Activated gamma-delta T cell (primary cell): ENCODE data around the gene DENND1B.
"Not testable (repeated sequence)": the region's sequence is repeated elsewhere in the genome, so short reads cannot be mapped to it uniquely, and the experiment has no call there.

Experiments
- DNase-seq: peaks from one replicate; lab custom pipeline; 2025; lab: John Stamatoyannopoulos, UW

The DENND1B gene

DNA sequence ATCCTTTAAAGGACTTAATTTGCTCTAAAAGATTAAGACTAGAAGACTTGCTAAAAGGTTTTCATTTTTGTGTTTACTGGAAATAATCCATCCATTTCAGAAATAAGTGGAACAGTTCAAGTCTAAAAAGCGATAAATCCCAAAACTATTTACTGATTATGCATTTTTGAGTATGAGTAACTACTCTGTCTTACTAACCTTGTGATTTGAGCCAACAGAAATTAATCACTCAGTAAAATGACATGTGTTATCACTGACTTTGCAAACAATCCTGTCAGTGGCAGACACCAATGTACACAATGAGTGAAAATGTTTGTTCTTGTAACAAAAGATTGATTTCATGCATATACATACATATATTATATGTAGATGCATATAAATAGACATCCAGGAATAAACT is 218.0 kb downstream of the DENND1B start:
- no peak for DNase-seq

DNA sequence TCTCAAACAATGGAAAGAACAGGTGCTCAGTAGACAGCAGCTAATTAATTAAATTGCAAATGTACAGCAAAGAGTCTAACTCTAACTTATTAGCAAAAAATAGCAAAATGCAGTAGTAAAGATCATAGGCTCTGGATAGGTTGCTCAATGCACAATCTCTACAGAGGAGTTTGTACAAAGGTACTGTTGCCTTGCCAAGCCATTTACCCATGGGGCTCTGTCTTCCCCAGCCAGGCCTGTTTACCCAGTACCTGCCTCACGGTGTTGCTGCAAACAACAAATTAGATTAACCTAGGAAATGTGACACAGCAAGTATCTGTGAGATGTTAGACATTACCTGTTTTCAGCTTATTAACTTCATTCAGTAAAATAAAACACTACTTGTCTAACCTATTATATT is 222.0 kb downstream of the DENND1B start:
- DNase-seq, result no peak

DNA sequence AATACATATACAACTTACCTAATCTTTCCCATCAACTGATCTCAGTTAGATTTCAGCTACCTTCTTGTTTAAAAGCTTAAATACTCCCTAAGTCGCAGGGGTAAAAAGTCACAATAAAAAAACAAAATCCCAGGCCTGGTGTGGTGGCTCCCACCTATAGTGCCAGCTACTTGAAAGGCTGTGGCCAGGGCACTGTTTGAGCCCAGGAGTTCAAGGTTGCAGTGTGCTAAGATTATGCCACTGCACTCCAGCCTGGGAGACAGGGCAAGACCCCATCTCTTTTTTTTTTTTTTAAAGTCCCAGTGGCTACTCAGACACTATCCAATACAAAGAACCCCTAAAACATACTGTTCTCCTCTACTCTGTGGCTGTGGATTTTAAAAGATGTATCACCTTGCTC is 228.3 kb downstream of the DENND1B start:
- no peak for DNase-seq

DNA sequence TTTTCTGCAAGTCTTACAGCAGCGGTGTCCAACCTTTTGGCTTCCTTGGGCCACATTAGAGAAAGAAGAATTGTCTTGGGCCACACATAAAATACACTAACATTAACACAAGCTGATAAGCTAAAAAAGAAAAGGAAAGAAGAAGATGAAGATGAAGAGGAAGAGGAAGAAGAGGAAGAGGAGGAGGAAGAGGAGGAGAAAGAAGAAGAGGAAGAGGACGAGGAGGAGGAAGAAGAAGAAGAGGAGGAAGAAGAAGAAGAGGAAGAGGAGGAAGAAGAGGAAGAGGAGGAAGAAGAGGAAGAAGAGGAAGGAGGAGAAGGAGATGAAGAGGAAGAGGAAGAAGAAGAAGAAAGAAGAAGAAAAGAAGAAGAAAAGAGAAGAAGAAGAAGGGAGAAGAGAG is 230.7 kb downstream of the DENND1B start:
- DNase-seq, result no peak

DNA sequence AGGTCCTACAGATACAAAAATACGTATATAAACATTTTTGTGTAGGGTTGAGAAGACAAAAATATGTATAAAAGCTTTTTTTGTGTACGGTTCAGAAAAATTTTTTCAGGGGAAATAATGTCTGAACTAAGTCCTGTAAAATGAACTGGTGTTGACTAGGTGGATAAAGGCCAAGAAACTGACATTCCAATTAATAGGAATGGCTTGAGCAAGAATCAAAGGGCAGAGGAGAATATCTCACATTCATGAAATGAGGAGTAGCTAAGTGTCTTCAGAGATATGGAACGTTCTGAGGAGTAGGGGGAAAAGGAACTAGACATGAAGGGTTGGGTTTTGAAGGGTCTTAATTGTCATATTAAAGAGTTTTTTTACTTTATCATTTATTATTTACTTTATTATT is 231.2 kb downstream of the DENND1B start:
- no peak for DNase-seq

DNA sequence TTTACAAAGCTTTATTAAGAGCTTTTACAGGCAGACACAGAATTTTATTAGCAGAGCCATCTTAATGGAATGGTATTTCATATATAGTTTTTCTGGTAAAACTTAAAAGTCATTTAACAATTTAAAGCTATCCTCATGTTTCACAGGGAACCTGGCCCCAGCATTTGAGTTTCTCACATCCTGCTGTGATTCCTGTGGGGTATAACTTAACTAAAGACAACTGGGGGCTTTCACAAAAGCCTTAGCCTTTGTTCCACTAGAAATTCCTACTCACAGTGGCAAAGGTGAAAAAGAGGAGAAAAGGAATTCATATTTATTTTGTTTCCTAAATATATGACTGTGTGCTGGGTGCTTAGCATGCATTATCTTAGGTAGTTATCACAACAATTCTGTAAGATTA is 233.9 kb downstream of the DENND1B start:
- DNase-seq, result no peak

DNA sequence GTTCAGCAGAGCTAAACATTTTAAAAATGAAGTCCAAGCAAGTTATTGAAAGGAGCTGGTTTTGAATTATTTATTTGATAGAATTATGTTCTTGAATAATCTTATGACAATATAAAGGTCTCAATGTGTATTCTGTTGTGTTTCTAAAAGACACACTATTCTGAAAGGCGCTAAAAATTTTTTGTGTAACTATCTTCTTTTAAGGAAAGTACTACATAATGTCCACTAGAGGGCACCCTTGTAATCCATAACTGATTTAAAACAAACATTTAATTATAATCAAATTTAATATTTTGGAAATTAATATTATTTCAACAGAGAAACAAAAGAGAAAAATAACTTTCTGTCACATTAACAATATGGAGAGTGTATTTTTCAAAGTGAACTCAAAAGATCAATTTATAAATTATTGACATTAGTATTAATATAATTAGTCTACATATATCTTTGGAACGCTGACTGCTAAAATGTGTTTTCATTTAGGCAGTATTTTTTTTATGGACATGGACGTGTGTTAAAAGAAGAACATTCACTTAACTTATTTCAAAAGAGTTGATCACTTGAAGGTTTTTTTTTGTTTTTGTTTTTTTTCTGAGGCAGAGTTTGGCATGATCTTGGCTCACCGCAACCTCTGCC is 248.4 kb downstream of the DENND1B start:
- no peak for DNase-seq

DNA sequence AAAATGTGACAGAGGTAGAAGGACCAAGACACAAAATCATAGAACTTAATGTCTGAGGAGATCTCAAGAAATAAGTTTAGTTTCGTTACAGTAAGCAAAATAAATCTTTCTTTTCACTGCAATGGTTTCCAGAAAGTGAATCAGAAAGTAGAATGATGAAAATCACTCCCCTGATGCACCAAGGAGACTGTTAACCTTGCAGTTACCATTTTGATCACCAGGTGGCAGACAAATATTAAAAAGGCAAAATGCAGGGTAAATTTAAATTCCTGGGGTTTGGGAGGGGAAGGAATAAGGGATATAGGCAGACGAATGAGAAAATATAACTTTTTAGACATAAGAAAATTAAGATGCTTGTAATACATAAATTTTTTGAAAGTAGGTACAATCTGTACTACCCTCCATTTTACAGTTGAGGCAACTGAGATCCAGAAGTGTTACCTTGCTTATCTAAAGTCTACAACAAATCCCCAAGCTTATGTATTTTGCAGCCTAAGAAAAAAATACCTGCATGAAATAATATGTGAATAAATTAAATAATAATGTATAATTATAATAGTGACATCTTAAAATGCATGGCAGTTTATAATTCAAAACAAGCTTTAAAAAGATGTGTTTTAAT is 254.1 kb downstream of the DENND1B start:
- no peak for DNase-seq

DNA sequence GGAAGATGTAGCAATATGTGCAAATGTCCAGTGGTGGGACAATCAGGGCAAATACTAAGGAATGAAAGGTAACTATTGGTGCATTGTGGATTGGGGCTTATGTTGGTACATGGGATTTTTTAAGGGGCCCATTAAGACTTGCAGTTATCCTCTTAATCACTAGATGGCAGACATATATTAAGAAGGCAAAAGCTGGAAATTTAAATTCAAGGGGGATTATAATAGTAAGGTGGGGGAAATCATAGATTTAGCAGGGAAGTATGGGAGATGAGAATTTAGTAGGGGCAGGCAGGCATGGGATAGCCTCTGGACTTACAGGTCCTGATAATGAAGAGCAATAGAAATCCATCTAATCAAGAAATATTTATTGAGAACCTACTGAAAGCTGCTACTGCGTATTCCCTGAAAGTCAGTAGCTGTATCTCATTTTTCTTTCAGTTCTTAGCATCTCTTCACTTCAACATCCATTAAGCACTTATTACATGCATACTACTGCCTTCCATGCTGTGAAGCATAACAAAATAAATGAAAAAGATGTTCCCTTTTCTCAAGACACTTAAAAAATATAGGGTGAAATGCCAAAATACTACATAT is 255.4 kb downstream of the DENND1B start:
- no peak for DNase-seq

DNA sequence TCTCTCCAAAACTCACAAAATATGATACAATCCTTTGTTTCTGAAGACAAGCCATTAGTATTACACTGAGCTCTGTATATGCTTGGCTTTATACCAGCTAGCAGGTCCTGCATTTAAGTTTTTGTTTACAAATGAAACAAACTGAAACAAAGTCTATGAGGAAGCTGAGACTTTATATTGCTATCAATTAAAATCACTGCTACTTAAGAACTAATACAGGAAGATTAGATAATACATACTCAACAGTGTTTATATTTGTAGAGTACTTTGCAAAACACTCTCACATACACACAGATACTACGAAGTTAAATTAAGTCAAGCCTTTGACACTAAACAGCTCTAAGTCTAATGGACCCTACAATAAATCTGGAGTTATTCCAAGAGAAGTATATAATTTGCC is 259.9 kb downstream of the DENND1B start:
- DNase-seq, result no peak

DNA sequence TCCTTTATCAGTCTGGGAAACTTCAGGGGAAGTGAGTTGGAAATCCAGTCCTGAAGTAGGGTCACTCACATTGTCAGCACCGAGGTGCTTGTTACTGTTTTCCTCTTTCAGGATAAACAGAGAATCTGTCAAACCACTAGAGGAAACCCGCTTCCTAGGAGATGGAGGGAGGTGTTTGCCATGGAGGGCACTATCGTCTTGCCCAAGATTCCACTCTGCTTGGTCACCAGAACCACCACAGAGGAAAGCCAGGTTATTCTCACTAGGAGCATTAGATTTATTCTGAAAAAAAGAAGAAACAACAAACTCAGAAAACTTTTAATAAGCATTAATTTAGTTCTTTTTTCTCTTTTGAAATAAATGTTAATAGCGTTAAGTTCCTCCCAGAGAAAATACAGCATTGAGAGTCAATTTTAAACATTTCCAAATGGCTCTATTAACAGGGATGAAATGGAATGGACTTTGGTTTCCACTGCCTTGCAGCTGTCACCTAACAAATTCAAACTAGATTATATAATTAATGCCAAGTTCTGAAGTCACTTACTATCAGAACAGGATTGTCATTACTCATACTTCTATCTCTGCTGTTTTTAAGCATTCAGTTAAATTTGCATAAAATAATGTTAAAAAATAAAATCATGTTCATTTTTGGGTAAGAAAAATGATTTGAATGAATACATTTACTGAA is 264.4 kb downstream of the DENND1B start:
- DNase-seq, result no peak

DNA sequence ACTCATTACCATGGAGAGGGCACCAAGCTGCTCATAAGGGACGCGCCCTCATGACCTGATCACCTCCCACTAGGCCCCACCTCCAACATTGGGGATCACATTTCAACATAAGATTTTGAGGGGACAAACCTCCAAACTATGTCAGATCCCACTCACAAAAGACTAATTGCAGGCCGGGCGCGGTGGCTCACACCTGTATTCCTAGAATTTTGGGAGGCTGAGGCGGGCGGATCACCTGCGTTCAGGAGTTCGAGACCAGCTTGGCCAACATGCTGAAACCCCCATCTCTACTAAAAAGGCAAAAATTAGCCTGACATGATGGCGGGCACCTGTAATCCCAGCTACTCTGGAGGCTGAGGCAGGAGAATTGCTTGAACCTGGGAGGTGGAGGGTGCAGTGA is 278.6 kb downstream of the DENND1B start:
- DNase-seq, result no peak

DNA sequence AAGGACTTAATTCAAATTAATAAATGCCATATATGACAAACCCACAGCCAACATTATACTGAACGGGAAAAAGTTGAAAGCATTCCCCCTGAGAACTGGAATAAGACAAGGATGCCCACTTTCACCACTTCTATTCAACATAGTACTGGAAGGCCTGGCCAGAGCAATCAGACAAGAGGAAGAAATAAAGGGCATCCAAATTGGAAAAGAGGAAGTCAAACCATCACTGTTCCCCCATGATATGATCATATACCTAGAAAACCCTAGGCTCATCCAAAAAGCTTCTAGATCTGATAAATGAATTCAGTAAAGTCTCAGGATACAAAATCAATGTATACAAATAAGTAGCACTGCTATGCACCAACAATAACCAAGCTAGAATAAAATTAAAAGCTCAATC is 283.8 kb downstream of the DENND1B start:
- not testable (repeated sequence) for DNase-seq

DNA sequence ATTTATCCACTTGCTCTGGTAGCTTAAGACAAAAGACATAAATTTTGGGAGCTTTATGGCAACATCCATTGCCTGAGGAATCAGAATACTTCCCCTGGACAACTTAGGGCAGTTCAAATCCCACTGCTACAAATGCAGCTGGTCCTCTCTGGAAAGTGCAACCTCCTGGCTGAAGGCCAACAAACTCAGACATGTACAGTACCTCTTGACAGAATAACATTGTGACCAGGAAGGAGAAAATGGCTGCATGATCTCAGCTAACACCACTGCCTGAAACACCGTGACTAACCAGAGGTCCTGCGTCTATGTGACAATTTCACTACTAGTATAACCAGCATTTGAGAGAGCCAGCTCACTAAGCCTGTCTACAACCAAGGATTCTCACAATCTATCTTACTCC is 288.3 kb downstream of the DENND1B start:
- DNase-seq, result no peak

DNA sequence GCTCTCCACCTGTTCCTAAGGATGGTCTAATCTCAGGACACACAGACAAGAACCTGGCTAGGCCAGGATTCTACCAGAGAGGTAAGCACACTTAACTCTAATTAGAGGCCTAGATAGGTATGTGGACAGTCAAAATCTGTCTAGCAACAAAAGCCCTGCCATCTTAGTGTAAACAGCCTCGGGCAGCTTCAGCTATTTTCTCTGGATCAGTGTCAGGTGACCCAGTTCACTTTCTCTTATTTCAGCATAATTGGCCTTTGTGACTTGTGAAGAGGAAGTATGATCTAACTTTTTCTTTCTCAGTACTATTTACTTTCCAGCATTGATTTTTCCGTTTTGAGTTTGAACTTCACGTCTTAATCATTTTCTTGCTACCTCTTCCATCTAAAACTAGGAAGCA is 289.5 kb downstream of the DENND1B start:
- DNase-seq, result no peak

DNA sequence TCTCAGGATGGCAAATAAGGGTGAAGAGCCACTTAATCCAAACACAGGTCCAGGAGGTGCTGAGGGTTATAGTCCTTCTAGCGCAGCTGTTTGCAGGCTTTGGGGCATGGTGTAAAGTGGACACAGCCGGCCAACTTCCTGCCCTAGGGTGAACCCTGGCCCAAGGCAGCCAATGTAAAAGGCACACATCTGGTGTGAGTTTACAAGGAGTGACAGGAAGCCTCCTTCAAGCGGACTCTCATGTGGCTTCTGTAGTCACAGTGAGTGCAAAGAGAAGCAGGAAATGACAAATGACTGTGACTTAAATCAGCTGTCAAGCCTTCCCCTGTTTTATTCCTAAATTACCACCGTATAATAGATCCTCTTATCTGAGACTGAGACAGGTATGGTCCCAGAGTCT is 294.2 kb downstream of the DENND1B start:
- DNase-seq, result no peak

DNA sequence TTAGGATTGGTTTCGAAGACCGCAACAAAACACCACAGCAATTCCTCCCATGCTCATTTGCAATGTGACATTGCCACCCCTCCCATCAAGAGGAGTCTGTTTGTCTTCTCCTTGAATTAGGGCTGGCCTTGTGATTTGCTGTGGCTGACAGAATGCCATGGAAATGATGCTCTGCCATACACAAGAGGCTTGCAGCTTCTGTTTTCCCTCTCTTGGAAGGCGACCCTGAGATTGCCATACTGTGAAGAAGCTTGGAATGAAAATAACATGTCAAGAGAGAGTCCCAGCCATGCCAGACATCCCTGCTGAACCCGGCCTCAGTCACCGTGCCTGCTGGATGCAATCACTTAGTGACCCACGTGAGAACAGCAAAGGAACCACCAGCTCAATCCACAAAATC is 294.8 kb downstream of the DENND1B start:
- no peak for DNase-seq

DNA sequence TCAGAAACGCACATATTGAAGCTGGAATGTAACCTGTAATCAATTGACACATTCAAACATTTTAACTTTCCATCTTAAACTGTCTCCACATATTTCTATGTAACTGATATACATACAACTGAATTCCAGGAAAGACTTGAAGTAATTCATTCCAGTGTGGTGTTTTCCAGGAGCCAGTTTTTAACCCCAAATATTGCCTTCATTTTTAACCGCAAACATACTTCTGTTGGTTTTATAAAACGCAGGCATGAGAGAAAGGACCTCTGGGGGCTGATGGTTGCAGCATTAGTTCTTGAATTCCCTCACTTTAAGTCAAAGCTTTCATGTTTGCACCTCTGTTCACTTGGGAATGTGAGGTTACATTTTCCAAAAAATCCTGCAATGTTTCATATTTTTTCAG is 303.1 kb downstream of the DENND1B start:
- DNase-seq, result no peak

DNA sequence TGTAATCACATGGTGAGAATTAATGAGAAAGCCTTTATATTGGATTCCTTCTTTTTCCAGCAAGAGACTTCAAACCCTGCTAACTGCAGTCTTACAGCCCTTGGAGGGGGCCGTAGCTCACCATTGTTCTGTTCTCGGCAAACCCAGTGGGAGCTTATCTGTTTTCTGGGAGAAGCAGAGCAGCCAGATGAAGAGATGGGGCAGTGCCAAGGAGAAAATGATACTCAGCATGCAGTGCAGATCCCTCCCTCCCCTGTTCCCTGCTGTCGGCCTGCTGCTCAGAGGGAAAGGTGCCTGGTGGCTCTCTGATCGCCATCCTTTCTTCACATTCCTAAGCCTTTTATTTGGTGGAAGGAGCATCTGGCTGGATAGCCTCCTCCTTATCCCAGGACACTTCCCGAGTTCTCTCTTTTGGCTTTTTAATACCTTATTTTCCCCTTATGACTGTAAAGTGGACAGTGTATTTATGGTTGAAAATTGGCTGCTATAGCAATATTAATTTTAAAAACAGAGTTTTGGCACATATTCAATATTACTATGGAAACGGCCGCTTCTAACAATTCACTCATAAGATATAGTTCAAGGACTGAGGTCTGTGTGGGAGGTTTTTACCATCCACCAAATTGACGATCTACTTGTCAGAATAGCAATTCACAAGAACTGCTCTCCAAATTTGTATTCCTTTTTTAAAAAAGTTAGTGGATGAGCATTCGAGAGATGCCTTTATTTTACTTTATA is 303.9 kb downstream of the DENND1B start:
- DNase-seq, result no peak

DNA sequence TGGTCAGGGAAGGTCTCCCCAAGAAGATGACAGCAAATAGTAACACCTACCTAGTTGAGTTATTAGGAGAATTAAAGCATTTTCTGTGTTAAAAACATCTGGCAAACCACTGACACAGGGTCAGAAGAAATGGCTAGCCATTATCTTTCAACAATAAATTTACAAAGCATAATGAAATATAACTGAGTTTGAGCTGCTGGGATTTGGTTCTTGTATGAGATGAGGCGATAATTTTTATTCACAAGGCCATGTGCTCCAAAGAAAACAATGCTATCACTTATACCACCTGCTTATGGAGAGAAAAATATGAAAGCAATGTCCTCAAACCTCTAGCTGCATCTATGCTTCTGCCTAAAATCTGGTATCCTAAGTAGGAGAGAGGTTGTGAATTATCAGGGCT is 304.9 kb downstream of the DENND1B start:
- no peak for DNase-seq

DNA sequence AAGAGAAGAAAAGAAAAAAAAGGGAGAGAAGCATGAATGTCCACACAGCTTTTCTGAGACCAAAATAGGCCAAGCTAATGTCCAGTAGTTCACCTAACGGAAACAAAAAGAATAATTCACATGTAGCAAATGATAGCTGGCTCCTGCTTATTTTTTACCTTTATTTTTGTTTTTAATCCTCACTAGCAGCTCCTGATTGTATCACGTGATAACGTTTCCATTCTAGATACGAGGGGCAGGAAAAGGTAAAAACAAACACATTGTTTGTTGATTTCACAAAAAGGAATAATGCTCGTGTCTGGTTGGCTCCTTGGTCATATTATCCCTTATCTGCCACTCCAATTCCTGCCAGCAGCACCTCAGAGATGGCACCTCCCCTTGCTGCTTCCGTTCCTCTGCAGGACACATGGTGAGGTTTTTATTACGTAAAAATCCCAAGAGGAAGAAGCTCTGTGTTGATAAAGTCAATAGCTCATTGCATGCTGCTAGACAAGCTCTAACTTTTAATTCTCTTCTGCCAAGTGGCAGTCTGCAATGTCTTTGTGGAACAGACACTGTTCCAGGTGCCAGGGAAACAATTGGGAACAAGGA is 305.6 kb downstream of the DENND1B start:
- no peak for DNase-seq

DNA sequence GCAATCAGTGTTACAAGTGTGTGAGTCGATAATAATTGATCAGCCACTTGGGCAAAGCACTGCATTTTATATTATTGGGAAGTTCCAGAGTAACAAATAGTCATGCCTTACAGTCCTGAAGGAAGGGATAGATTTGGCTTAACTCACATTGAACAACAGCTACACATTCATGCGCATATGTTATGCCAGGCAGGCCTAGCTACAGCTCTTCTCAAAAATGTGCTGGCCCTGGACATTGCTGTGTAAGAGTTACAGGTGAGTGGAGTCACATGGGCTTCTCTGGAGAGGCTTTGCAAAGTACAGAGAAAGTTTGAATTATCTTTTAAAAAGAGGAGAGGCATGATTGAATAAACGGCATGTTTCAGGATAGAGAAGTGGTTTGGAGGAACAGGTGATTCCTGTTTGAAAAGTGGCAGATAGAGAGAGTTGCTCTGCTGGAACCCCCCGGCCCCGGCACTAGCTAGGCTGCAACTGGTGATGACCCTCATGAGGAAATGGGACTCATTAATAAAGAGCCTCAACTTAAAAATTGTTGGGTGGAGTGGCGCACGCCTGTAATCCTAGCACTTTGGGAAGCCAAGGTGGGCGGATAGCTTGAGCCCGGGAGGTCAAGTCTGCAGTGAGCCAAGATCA is 306.6 kb downstream of the DENND1B start:
- DNase-seq, result no peak
